HCT116 (cell line): ENCODE data around the gene PLEKHJ1.

ENCODE experiments used
- EZH2 ChIP-seq: fragments of 200-600 bp; sonication (generic); IDR thresholded peaks from 2 replicates; pipeline ENCODE4 v1.6.1; 2017; ENCODE audit warnings: antibody characterized with exemption, mixed run types
- POLR2A ChIP-seq: IDR thresholded peaks from 2 replicates; pipeline ENCODE4 v1.7.0; 2011; ENCODE audit warnings: borderline replicate concordance; ENCODE audit not compliant: insufficient read depth, insufficient read length; ENCODE audit errors: extremely low read depth
- SP1 ChIP-seq: IDR thresholded peaks from 2 replicates; pipeline ENCODE4 v1.6.1; 2012; ENCODE audit warnings: low read depth
- YY1 ChIP-seq: IDR thresholded peaks from 2 replicates; pipeline ENCODE4 v1.6.1; 2011; ENCODE audit warnings: low read length, low read depth, moderate library complexity, mild to moderate bottlenecking; ENCODE audit not compliant: insufficient replicate concordance; ENCODE audit errors: extremely low read depth
- TF ChIP-seq, protein P1 (sequence below), 3 experiments: fragments of 200-600 bp in 1 of 3; sonication (generic) in 1 of 3; IDR thresholded peaks in 2 of 3; conservative IDR thresholded peaks in 1 of 3; 2 replicates each; pipeline ENCODE4 v1.5.1; 2012 to 2017; ENCODE audit warnings: low read depth in 2 of 3, low read length in 2 of 3, antibody characterized with exemption in 1 of 3, borderline replicate concordance in 1 of 3, control low read depth in 1 of 3, mild to moderate bottlenecking in 1 of 3, mixed read lengths in 1 of 3, mixed run types in 1 of 3, moderate library complexity in 1 of 3; ENCODE audit not compliant: insufficient read depth in 1 of 3
- TF ChIP-seq, protein P2 (sequence below): IDR thresholded peaks from 2 replicates; pipeline ENCODE4 v1.6.1; 2012; ENCODE audit warnings: low read depth

DNA sequence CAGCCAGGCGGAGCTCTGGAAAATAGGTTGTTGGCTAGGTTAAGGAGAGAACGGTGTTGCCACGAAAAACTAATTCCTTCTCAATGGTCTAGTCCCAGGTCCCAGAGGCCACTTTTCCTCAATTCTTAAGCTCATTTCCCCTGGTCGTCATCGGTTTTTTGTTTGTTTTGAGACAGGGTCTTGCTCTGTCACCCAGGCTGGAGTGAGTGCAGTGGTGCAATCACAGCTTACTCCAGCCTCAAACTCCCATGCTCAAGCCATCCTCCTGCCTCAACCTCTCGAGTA is 1.7 kb upstream of the PLEKHJ1 start:
- TF ChIP-seq, protein P1, sequence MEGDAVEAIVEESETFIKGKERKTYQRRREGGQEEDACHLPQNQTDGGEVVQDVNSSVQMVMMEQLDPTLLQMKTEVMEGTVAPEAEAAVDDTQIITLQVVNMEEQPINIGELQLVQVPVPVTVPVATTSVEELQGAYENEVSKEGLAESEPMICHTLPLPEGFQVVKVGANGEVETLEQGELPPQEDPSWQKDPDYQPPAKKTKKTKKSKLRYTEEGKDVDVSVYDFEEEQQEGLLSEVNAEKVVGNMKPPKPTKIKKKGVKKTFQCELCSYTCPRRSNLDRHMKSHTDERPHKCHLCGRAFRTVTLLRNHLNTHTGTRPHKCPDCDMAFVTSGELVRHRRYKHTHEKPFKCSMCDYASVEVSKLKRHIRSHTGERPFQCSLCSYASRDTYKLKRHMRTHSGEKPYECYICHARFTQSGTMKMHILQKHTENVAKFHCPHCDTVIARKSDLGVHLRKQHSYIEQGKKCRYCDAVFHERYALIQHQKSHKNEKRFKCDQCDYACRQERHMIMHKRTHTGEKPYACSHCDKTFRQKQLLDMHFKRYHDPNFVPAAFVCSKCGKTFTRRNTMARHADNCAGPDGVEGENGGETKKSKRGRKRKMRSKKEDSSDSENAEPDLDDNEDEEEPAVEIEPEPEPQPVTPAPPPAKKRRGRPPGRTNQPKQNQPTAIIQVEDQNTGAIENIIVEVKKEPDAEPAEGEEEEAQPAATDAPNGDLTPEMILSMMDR (IDR thresholded peaks at IDR 0.05 in 2 of 3, conservative IDR thresholded peaks at IDR 0.05 in 1 of 3; ENCODE audit: borderline replicate concordance in 1 of 3, insufficient read depth in 1 of 3, low read depth in 2 of 3, low read length in 2 of 3), result no peak
- no peak for TF ChIP-seq SP1
- TF ChIP-seq EZH2, result no peak
- TF ChIP-seq, protein P2, sequence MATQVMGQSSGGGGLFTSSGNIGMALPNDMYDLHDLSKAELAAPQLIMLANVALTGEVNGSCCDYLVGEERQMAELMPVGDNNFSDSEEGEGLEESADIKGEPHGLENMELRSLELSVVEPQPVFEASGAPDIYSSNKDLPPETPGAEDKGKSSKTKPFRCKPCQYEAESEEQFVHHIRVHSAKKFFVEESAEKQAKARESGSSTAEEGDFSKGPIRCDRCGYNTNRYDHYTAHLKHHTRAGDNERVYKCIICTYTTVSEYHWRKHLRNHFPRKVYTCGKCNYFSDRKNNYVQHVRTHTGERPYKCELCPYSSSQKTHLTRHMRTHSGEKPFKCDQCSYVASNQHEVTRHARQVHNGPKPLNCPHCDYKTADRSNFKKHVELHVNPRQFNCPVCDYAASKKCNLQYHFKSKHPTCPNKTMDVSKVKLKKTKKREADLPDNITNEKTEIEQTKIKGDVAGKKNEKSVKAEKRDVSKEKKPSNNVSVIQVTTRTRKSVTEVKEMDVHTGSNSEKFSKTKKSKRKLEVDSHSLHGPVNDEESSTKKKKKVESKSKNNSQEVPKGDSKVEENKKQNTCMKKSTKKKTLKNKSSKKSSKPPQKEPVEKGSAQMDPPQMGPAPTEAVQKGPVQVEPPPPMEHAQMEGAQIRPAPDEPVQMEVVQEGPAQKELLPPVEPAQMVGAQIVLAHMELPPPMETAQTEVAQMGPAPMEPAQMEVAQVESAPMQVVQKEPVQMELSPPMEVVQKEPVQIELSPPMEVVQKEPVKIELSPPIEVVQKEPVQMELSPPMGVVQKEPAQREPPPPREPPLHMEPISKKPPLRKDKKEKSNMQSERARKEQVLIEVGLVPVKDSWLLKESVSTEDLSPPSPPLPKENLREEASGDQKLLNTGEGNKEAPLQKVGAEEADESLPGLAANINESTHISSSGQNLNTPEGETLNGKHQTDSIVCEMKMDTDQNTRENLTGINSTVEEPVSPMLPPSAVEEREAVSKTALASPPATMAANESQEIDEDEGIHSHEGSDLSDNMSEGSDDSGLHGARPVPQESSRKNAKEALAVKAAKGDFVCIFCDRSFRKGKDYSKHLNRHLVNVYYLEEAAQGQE, result no peak
- no peak for TF ChIP-seq POLR2A
- TF ChIP-seq YY1, result no peak
